Hematopoietic multipotent progenitor cell treated with erythropoietin and hydrocortisone succinate and interleukin-3 and kit ligand, for 4 days (in vitro differentiated cells): ENCODE results near the gene PSMC3.

Experiments used
- DNase-seq: peaks from one replicate; pipeline ENCODE4 v3.0.0-alpha.2; 2015

PSMC3 gene

GRCh38 chr11:47374720-47375019 lies 51.6 kb downstream of the PSMC3 start:
- no peak for DNase-seq

DNA sequence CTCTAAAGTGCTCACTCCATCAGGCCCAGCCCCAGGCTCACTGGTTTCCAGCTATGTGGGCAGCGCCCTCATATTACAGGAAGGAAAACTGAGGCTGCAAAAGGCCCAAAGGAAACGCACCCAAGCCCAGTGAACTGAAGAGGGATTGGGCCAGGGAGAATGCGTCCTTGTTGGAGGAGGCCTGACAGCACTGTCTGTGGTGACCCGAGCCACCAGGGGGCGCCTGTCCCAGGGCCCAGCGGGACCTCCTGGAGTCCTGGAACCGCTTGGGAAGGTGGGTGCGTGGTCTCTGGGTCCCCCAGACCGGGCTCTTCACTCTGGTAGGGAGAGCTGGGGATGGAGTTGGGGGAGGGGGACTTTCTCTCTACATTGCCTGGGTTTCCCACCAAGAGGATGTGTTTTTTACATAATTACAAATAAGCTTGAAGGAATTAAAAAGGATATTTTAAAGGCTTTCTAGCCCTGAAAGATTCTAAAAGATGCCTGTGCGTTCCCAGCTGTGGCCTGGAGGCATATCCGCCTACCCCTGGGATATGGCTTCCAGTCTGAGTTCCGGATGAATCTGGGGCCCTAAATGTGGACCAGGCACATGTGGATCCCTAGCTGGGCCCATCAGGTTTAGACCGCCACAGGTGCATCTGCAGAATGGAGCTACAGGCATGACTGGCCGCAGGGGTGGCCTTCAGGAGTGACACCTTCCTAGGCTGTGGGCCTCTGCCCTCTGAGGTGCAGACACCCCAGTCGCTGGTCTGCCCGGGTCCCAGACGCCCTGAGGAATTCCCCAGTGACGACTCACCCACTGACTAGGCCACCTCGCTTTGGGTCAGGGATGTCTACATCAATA lies 52.1 kb downstream of the PSMC3 start:
- peak; percentile 87 for DNase-seq

GRCh38 chr11:47372422-47372821 lies 53.8 kb downstream of the PSMC3 start:
- DNase-seq = no peak

DNA sequence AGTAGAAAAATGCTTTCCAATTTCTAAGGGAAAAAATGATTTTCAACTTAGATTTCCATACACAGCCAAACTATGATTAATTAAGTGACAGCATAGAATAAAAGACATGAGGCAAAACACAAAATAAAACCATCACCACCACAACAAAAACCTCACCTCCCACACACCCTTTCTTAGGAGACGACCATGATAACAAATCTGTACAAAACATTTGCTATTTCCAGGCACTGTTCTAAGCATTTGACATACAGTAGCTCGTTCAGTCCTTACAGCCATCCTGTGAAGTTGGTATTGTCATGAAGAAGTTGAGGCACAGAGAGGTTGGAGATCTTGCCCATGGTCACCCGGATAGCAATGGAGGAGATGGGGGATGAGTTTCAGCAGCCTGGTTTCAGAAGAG lies 56.6 kb downstream of the PSMC3 start:
- peak; percentile 37 for DNase-seq
